Caco-2 (cell line): ENCODE data around the gene SAFB2. TPM values are rescaled to one million over a fixed set of nuclear protein-coding genes. Genes with fewer than 3 reads are reported as not detected.

ENCODE experiments used
- BruUV-seq: library from RNA; stranded (reverse); fragments of 400-500 nt; replicated peaks from 2 replicates; lab custom pipeline; 2021; lab: Mats Ljungman, UMichigan
- CTCF ChIA-PET: fragments of 300-600 bp; sonication (Branson Sonifier 250); formaldehyde crosslinking; loops from one replicate; lab custom pipeline; 2022; ENCODE audit warnings: antibody characterized with exemption; lab: Charles Lee
- POLR2A ChIA-PET: fragments of 300-600 bp; sonication (Branson Sonifier 250); formaldehyde crosslinking; loops from one replicate; lab custom pipeline; 2022; ENCODE audit warnings: antibody characterized with exemption; lab: Charles Lee
- DNase-seq, 2 experiments: peaks; one replicate each; pipeline versions ENCODE4 v3.0.0 to v3.0.0-alpha.2; 2020 to 2022
- H3K27me3 ChIP-seq: replicated peaks from 2 replicates; pipeline ENCODE4 v1.6.0; 2011; ENCODE audit warnings: low read length; ENCODE audit not compliant: control insufficient read depth, insufficient read depth
- H3K36me3 ChIP-seq: 2 replicates; pipeline ENCODE4 v1.5.1; 2011; ENCODE audit warnings: low read length; ENCODE audit not compliant: control insufficient read depth, insufficient read depth
- H3K4me1 ChIP-seq: fragments of 250-450 bp; sonication (Bioruptor Pico); 2 replicates; pipeline ENCODE4 v1.5.1; 2020; ENCODE audit warnings: mild to moderate bottlenecking
- H3K4me3 ChIP-seq: 2 replicates; pipeline ENCODE4 v1.5.1; 2011; ENCODE audit warnings: low read depth, mild to moderate bottlenecking, control low read depth, low read length
- H3K9me3 ChIP-seq: fragments of 250-450 bp; sonication (Bioruptor Pico); 2 replicates; pipeline ENCODE4 v1.5.1; 2020; ENCODE audit warnings: mild to moderate bottlenecking, moderate library complexity
- H3K27ac Mint-ChIP-seq: one replicate; pipeline ENCODE4 v1.8.0; 2022; ENCODE audit warnings: mixed read lengths; ENCODE audit not compliant: unreplicated experiment
- H3K27me3 Mint-ChIP-seq: one replicate; pipeline ENCODE4 v1.8.0; 2022; ENCODE audit warnings: mixed read lengths; ENCODE audit not compliant: insufficient read depth, unreplicated experiment
- H3K36me3 Mint-ChIP-seq: one replicate; pipeline ENCODE4 v1.8.0; 2022; ENCODE audit warnings: mild to moderate bottlenecking, mixed read lengths; ENCODE audit not compliant: insufficient read depth, unreplicated experiment
- H3K4me1 Mint-ChIP-seq: one replicate; pipeline ENCODE4 v1.8.0; 2022; ENCODE audit warnings: low read depth, mixed read lengths; ENCODE audit not compliant: unreplicated experiment
- H3K4me3 Mint-ChIP-seq: one replicate; pipeline ENCODE4 v1.8.0; 2022; ENCODE audit warnings: mild to moderate bottlenecking, moderate library complexity, mixed read lengths; ENCODE audit not compliant: unreplicated experiment
- H3K9me3 Mint-ChIP-seq: one replicate; pipeline ENCODE4 v1.8.0; 2022; ENCODE audit warnings: mixed read lengths; ENCODE audit not compliant: unreplicated experiment
- intact Hi-C: fragments of 100-400 bp; cut with micrococcal nuclease; formaldehyde crosslinking; loops from one replicate; pipeline ENCODE4 v1.10.0; 2022; ENCODE audit not compliant: unreplicated experiment
- total RNA-seq: library from RNA; stranded (reverse); gene quantifications from 2 replicates; pipeline ENCODE4 v1.2.3, GENCODE V29; 2022
- TF ChIP-seq, protein P1 (sequence below), 2 experiments: fragments of 200-600 bp in 1 of 2; IDR thresholded peaks; 1 replicate in 1 of 2; 2 replicates in 1 of 2; pipeline versions ENCODE4 v1.5.1 to v1.8.0; 2011 to 2022; ENCODE audit warnings: antibody characterized with exemption in 1 of 2, control low read depth in 1 of 2, inconsistent platforms in 1 of 2, low read depth in 1 of 2, low read length in 1 of 2, mild to moderate bottlenecking in 1 of 2, moderate library complexity in 1 of 2; ENCODE audit not compliant: insufficient read depth in 1 of 2, severe bottlenecking in 1 of 2, unreplicated experiment in 1 of 2

SAFB2 gene
- total RNA-seq, 1 experiment from 2014 or later = 81.3 TPM

DNA sequence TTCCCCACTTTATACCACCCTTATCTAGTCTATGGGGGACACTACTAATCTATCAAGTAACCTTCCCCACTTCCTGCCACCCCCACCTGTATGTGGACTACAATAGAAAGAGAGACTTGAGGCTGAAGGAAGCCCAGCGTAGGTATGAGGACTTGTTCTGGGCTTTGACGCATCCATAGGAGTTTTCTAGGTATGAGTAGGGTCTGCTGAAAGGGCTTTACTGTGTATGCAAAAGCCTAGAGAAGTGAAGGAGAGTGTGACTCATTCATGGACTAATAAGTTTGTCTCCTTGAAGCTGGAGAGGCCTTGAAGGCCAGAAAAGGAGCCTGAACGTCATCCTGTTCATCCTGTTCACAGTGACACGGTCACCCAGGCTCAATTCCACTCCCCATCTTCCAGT is 76.6 kb downstream of the SAFB2 start:
- ChIA-PET POLR2A (no interaction called here), CTCF (no interaction called here)
- intact Hi-C loops = no loop called here
- H3K27ac Mint-ChIP-seq = no peak overlapping the region
- Histone ChIP-seq H3K27me3 (no peaks in the 10 kb centered on the region), H3K36me3 (no peaks in the 10 kb centered on the region), H3K4me3 (no peak overlapping the region), H3K4me1 (no peaks in the 10 kb centered on the region), H3K9me3 (no peaks in the 10 kb centered on the region)
- no peaks in the 10 kb centered on the region for H3K9me3 Mint-ChIP-seq
- no peaks in the 10 kb centered on the region for H3K27me3 Mint-ChIP-seq
- DNase-seq = no peak
- TF ChIP-seq, protein P1, sequence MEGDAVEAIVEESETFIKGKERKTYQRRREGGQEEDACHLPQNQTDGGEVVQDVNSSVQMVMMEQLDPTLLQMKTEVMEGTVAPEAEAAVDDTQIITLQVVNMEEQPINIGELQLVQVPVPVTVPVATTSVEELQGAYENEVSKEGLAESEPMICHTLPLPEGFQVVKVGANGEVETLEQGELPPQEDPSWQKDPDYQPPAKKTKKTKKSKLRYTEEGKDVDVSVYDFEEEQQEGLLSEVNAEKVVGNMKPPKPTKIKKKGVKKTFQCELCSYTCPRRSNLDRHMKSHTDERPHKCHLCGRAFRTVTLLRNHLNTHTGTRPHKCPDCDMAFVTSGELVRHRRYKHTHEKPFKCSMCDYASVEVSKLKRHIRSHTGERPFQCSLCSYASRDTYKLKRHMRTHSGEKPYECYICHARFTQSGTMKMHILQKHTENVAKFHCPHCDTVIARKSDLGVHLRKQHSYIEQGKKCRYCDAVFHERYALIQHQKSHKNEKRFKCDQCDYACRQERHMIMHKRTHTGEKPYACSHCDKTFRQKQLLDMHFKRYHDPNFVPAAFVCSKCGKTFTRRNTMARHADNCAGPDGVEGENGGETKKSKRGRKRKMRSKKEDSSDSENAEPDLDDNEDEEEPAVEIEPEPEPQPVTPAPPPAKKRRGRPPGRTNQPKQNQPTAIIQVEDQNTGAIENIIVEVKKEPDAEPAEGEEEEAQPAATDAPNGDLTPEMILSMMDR (IDR thresholded peaks at IDR 0.05; ENCODE audit: insufficient read depth in 1 of 2, low read depth in 1 of 2, low read length in 1 of 2, severe bottlenecking in 1 of 2, unreplicated experiment in 1 of 2) = no peak
- H3K36me3 Mint-ChIP-seq = no peaks in the 10 kb centered on the region
- no peak overlapping the region for H3K4me3 Mint-ChIP-seq
- no TSS peak for BruUV-seq
- no peaks in the 10 kb centered on the region for H3K4me1 Mint-ChIP-seq

DNA sequence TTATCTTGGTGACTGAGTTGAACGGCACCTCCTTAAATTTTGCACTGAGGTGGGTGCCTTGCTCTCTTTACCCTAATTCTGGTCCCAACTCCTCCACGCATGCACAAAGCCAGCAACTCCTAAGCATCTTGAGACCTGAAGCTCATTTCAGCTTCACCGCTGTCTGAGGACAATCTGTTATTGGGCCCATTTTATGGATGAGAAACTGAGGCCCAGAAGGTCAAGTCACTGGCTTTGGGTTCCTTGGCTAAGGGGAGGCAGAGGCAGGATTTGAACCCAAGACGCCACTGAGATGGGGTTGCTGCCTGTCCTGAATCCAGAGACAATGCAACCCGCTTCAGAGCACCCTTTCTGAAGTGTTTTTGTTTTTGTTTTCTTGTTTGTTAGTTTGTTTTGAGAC is 77.5 kb downstream of the SAFB2 start:
- TF ChIP-seq, protein P1 (IDR thresholded peaks at IDR 0.05; ENCODE audit: insufficient read depth in 1 of 2, low read depth in 1 of 2, low read length in 1 of 2, severe bottlenecking in 1 of 2, unreplicated experiment in 1 of 2) = no peak
- Mint-ChIP-seq H3K27me3 (no peaks in the 10 kb centered on the region), H3K36me3 (no peaks in the 10 kb centered on the region), H3K4me3 (no peak overlapping the region), H3K27ac (no peak overlapping the region), H3K4me1 (no peaks in the 10 kb centered on the region), H3K9me3 (no peaks in the 10 kb centered on the region)
- no TSS peak for BruUV-seq
- no peak for DNase-seq
- H3K9me3 ChIP-seq = no peaks in the 10 kb centered on the region
- H3K4me3 ChIP-seq = no peak overlapping the region
- H3K27me3 ChIP-seq = no peaks in the 10 kb centered on the region
- intact Hi-C loops = no loop called here
- no peaks in the 10 kb centered on the region for H3K36me3 ChIP-seq
- ChIA-PET CTCF (no interaction called here), POLR2A (no interaction called here)
- H3K4me1 ChIP-seq = no peaks in the 10 kb centered on the region

DNA sequence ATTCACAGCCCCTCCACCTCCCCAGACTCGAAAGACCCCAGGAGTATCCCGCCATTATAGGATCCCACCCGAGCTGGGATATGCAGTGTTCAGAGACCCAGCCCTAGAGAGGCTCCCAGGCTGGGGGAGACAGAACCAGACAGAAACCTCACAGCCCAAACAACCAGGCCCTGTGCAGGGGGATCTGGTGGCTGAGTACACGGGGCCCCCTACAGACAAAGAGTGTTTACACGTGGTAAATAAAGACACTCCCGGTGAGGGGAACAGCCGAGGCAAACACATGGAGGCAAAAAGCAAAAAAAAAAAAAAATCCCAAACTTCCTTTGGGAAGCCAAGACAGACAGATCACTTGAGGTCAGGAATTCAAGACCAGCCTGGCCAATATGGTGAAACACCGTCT is 79.9 kb downstream of the SAFB2 start:
- no peak for DNase-seq
- H3K27ac Mint-ChIP-seq = no peak overlapping the region
- H3K4me3 Mint-ChIP-seq = no peak overlapping the region
- no peaks in the 10 kb centered on the region for H3K36me3 Mint-ChIP-seq
- H3K27me3 ChIP-seq = no peaks in the 10 kb centered on the region
- no peaks in the 10 kb centered on the region for H3K36me3 ChIP-seq
- ChIA-PET POLR2A (no interaction called here), CTCF (no interaction called here)
- no peak overlapping the region for H3K4me3 ChIP-seq
- no peaks in the 10 kb centered on the region for H3K4me1 Mint-ChIP-seq
- intact Hi-C loops = no loop called here
- TF ChIP-seq, protein P1 (IDR thresholded peaks at IDR 0.05; ENCODE audit: insufficient read depth in 1 of 2, low read depth in 1 of 2, low read length in 1 of 2, severe bottlenecking in 1 of 2, unreplicated experiment in 1 of 2) = no peak
- no peaks in the 10 kb centered on the region for H3K27me3 Mint-ChIP-seq
- no peaks in the 10 kb centered on the region for H3K9me3 Mint-ChIP-seq
- no peaks in the 10 kb centered on the region for H3K4me1 ChIP-seq
- H3K9me3 ChIP-seq = no peaks in the 10 kb centered on the region
- BruUV-seq = no TSS peak
